Measurements from ENCODE around the gene CRYBB3. TPM values are rescaled to one million over a fixed set of nuclear protein-coding genes. Genes with fewer than 3 reads are reported as not detected.

CRYBB3 gene
- total and polyA plus RNA-seq, 2 of the 4 experiments (the other 2 are of a cell fraction): not detected

DNA sequence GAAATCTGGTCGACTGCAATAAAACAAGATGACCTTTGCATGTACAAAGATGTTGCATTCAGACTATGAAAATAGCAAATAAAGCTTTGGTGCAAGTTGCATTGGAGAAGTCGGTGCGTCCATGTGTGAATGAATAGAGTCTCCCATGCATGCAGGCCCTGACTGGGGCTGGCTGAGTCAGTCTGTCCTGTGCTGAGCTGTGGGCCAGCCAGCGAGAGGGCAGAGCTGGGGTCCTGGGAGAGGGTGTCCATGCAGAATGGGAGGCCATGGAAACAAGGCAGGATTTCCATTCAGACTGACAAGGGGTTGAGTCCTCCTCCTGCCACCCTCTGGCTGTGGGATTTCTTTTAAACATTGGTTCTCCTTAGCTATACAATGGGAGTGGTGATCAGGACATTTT is 2.3 kb upstream of the CRYBB3 start:
- dilution Hi-C loops (cut with HindIII; ENCODE audit: low sequenced_read_pairs, unreplicated experiment): no loop called here
- Histone ChIP-seq H4K20me1 (ENCODE audit: insufficient read depth, low read length) (no peaks in the 10 kb centered on the region), H3K79me1 (ENCODE audit: low read depth in 1 of 2, low read length in 2 of 2) (no peaks in the 10 kb centered on the region), H4K5ac (ENCODE audit: low read depth, low read length) (no peak overlapping the region), H3K23ac (ENCODE audit: low read depth, low read length) (no peak overlapping the region), H3K14ac (replicated peaks; ENCODE audit: low read depth, low read length) (no peak overlapping the region), H2AK9ac (replicated peaks; ENCODE audit: low read depth, low read length, poor library complexity) (no peak overlapping the region), H3K27ac (ENCODE audit: insufficient read depth, low read length) (no peak overlapping the region), H2BK15ac (ENCODE audit: low read depth, low read length) (no peak overlapping the region), H2AFZ (replicated peaks; ENCODE audit: low read length, poor library complexity) (no peak overlapping the region), H3K4me2 (ENCODE audit: low read depth, low read length) (no peak overlapping the region), H2BK20ac (ENCODE audit: low read depth, low read length) (no peak overlapping the region), H2BK120ac (ENCODE audit: low read depth, low read length) (no peak overlapping the region), H3K9ac (ENCODE audit: low read depth, low read length) (no peak overlapping the region), H3K9me3 (ENCODE audit: control insufficient read depth, insufficient read depth, low read length) (no peaks in the 10 kb centered on the region), H3K36me3 (ENCODE audit: control insufficient read depth, insufficient read depth, low read length) (no peaks in the 10 kb centered on the region), H2AK5ac (ENCODE audit: low read depth, low read length) (no peak overlapping the region), H4K91ac (ENCODE audit: insufficient read depth, low read depth, low read length) (no peak overlapping the region), H3K18ac (ENCODE audit: low read depth, low read length) (no peak overlapping the region), H3K27me3 (ENCODE audit: control insufficient read depth, insufficient read depth, low read length) (no peaks in the 10 kb centered on the region), H3K4me1 (ENCODE audit: control insufficient read depth, insufficient read depth, low read length) (no peaks in the 10 kb centered on the region), H2BK5ac (ENCODE audit: low read depth, low read length, poor library complexity, severe bottlenecking) (no peak overlapping the region), H4K8ac (ENCODE audit: low read depth in 2 of 2, low read length in 2 of 2) (no peak overlapping the region), H3K9me1 (ENCODE audit: insufficient read depth, low read length) (no peaks in the 10 kb centered on the region), H3K4ac (ENCODE audit: low read depth, low read length) (no peak overlapping the region), H3K56ac (ENCODE audit: extremely low read depth, insufficient read depth, low read length) (no peak overlapping the region), H3K4me3 (ENCODE audit: insufficient read depth, low read depth, low read length) (no peak overlapping the region)
- DNase-seq (no peak), ATAC-seq (ENCODE audit: low read depth) (no peak)
- ChIA-PET CTCF (no interaction called here), POLR2A (ENCODE audit: unreplicated experiment) (no interaction called here)
- BruUV-seq (replicated peaks): no TSS peak
- intact Hi-C loops (cut with micrococcal nuclease): no loop called here
- no peak for TF ChIP-seq RFX5 (IDR thresholded peaks at IDR 0.05; ENCODE audit: low read depth, low read length)
- TF ChIP-seq RCOR1 (IDR thresholded peaks at IDR 0.05; ENCODE audit: insufficient replicate concordance, low read length): no peak
- no peak for TF ChIP-seq NFE2L2 (IDR thresholded peaks at IDR 0.05; ENCODE audit: low read depth, low read length)
- TF ChIP-seq POLR2A (IDR thresholded peaks at IDR 0.05; ENCODE audit: low read depth, low read length): no peak
- TF ChIP-seq RAD21 (IDR thresholded peaks at IDR 0.05; ENCODE audit: low read length): no peak
- TF ChIP-seq MAZ (IDR thresholded peaks at IDR 0.05; ENCODE audit: borderline replicate concordance, low read depth, low read length): no peak
- TF ChIP-seq CTCF (conservative IDR thresholded peaks at IDR 0.05; ENCODE audit: low read depth, low read length): no peak
- no peak for TF ChIP-seq MXI1 (IDR thresholded peaks at IDR 0.05; ENCODE audit: borderline replicate concordance, low read depth, low read length)
- TF ChIP-seq, protein P1, sequence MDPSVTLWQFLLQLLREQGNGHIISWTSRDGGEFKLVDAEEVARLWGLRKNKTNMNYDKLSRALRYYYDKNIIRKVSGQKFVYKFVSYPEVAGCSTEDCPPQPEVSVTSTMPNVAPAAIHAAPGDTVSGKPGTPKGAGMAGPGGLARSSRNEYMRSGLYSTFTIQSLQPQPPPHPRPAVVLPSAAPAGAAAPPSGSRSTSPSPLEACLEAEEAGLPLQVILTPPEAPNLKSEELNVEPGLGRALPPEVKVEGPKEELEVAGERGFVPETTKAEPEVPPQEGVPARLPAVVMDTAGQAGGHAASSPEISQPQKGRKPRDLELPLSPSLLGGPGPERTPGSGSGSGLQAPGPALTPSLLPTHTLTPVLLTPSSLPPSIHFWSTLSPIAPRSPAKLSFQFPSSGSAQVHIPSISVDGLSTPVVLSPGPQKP (IDR thresholded peaks at IDR 0.05; ENCODE audit: borderline replicate concordance, low read depth, low read length): no peak
- TF ChIP-seq SMC3 (IDR thresholded peaks at IDR 0.05; ENCODE audit: low read depth, low read length): no peak
- no peak for TF ChIP-seq FOS (IDR thresholded peaks at IDR 0.05; ENCODE audit: low read depth, low read length)
- TF ChIP-seq, protein P2, sequence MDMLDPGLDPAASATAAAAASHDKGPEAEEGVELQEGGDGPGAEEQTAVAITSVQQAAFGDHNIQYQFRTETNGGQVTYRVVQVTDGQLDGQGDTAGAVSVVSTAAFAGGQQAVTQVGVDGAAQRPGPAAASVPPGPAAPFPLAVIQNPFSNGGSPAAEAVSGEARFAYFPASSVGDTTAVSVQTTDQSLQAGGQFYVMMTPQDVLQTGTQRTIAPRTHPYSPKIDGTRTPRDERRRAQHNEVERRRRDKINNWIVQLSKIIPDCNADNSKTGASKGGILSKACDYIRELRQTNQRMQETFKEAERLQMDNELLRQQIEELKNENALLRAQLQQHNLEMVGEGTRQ (IDR thresholded peaks at IDR 0.05; ENCODE audit: low read depth, low read length): no peak
- no peak for TF ChIP-seq CHD1 (IDR thresholded peaks at IDR 0.05; ENCODE audit: low read depth, low read length)
- no peak for TF ChIP-seq MAFK (IDR thresholded peaks at IDR 0.05; ENCODE audit: low read depth, low read length)
- TF ChIP-seq CEBPB (IDR thresholded peaks at IDR 0.05; ENCODE audit: low read depth, low read length): no peak
- no peak for TF ChIP-seq BHLHE40 (IDR thresholded peaks at IDR 0.05; ENCODE audit: low read depth, low read length)
- 100% methylated on average over 2 of the region's 4 CpGs; no CpG with 5 or more reads in 1 of the 2 experiments for WGBS, 2 experiments (ENCODE audit: extremely low coverage in 2 of 2, insufficient read length in 1 of 2)
- in situ Hi-C loops (cut with MboI; ENCODE audit: low sequenced_read_pairs): no loop called here
